Bronchus fibroblast of lung (primary cell): ENCODE measurements around the gene DUSP1. TPM values are rescaled to one million over a fixed set of nuclear protein-coding genes. Genes with fewer than 3 reads are reported as not detected.

Source experiments
- total RNA-seq: library from RNA; depleted of rRNA; stranded (reverse); fragments of >200 nt; gene quantifications from 2 replicates; pipeline ENCODE4 v1.2.3, GENCODE V29; 2015

The DUSP1 gene
- 118 and 123 TPM in 2 replicates for total RNA-seq

GRCh38 chr5:172770675-172771438 is at the start of gene DUSP1:
TSS of gene DUSP1 (minus strand) at chr5:172771195. CDS start at chr5:172770952, 243 bp downstream.

Other genes starting within 250 kb of the DUSP1 start
- 6.1 and 6.2 TPM in 2 replicates for gene NEURL1B, start 129.9 kb downstream of the DUSP1 start, total RNA-seq
- 162 and 168 TPM in 2 replicates for gene ERGIC1, start 63.1 kb upstream of the DUSP1 start, total RNA-seq
- gene RPL26L1, start 188.2 kb upstream of the DUSP1 start, total RNA-seq, result 57.2 and 64.9 TPM in 2 replicates
- 88.9 and 94.0 TPM in 2 replicates for gene ATP6V0E1, start 212.6 kb upstream of the DUSP1 start, total RNA-seq